GM21717 (cell line): ENCODE results near the gene SLC2A4.
A peak's percentile ranks its signal among the peaks of the same experiment; 100 is the strongest.

Experiments used
- ATAC-seq: cut with Tn5 transposase; IDR thresholded peaks from one replicate; pipeline ENCODE4 v1.9.1; 2021; ENCODE audit warnings: mild to moderate bottlenecking, moderate library complexity; ENCODE audit not compliant: unreplicated experiment

Gene SLC2A4

GRCh38 chr17:7246779-7247178 lies 34.7 kb upstream of the SLC2A4 start:
- ATAC-seq: no peak

- ATAC-seq: no peak
Observed at GRCh38 chr17:7248796-7249195, 32.7 kb upstream of the SLC2A4 start.

GRCh38 chr17:7249214-7249613 lies 32.3 kb upstream of the SLC2A4 start:
- ATAC-seq: no peak

- no peak for ATAC-seq
Observed at GRCh38 chr17:7249830-7250229, 31.7 kb upstream of the SLC2A4 start.

DNA sequence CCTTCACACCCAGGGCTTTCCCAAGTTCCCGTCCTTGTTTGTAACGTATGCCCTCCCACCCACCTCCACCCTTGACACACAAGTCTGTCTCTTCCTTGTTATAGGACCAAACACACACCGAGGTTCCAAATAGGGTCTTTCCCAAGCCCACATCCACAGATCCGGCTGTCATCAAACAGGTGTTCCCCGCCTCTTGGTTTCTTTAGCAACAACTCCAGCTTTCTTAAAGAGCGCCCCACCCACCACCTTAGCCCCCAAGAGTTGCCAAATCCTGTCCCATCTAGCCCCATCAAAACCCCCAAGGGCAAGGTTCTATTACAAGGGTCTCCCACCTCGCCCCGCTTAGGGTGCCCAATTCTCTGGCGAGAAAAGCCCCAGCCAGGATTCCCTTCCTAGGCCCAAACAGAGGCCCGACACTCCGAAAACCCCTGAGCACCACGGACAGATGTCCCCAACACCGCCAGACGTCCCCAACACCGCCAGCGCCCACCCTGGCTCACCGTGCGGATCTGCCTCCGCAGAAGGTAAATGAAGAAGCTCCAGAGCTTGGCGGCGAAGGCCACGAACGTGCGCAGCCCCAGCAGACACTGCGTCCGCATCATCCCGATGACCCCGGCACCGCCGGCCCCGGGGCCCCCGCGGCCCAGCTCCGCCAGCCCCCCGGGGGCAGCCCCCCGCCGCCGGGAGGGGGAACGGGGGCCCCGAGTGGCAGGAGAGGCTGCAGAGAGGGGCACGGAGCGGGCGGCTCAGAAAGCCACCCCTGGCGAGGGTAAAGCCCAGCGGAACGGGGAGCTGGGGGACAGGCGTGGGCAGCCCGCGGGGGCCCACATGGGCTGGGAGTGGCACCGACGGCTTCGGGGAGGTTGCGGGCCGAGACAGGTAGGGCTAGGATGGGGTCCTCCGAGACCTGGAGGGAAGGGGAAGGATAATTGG lies 30.6 kb upstream of the SLC2A4 start:
- ATAC-seq: peak; percentile 0

- peak; percentile 68 for ATAC-seq
Observed at GRCh38 chr17:7251661-7252175, 29.8 kb upstream of the SLC2A4 start, which contains the start of gene CTDNEP1. Gene CTDNEP1, minus strand, starts transcription at chr17:7251734. Its CDS starts 438 bp downstream, at chr17:7251296.

- peak; percentile 48 for ATAC-seq
Observed at GRCh38 chr17:7252176-7253043, 29.1 kb upstream of the SLC2A4 start, which contains the start of gene ELP5. Gene ELP5, plus strand, starts transcription at chr17:7252215. Its CDS starts 336 bp downstream, at chr17:7252551.

- no peak for ATAC-seq
Observed at GRCh38 chr17:7253082-7253481, 28.4 kb upstream of the SLC2A4 start.

DNA sequence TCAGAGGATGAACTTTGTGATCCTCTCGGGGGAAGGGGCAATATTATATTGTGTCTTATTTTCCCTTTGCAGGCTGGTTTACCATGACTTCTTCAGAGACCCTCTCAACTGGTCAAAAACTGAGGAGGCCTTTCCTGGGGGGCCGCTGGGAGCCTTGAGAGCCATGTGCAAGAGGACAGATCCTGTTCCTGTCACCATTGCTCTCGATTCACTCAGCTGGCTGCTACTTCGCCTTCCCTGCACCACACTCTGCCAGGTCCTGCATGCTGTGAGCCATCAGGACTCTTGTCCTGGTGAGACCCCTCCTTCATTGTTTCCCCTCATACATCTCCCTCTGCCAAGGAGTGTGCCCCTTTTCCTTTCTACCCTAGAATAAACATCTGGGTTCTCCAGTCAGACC lies 27.0 kb upstream of the SLC2A4 start:
- no peak for ATAC-seq

DNA sequence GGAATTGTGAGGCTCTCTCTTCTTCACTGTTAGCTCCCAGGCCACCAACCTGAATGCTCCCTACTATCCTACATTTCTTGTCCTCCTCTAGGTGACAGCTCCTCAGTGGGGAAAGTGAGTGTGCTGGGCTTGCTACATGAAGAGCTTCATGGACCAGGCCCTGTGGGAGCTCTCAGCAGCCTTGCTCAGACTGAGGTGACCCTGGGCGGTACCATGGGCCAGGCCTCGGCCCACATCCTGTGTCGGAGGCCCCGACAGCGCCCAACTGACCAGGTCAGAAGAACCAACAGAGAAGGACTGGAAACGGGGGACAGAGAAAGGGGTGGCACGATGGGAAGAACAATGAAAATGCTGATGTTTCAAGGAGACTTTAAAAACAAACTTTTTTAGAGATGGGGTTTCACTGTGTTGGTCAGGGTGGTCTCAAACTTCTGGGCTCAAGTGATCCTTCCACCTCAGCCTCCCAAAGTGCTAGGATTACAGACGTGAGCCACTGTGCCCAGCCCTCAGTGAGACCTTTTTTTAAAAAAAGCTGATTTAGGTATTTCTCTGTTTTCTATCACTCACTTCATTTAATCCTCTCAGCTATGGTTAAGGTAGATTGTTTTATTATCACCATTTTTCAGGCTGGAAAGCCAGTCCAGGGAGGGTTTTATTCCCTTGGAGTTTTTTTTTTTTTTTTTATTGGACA lies 24.6 kb upstream of the SLC2A4 start:
- no peak for ATAC-seq

DNA sequence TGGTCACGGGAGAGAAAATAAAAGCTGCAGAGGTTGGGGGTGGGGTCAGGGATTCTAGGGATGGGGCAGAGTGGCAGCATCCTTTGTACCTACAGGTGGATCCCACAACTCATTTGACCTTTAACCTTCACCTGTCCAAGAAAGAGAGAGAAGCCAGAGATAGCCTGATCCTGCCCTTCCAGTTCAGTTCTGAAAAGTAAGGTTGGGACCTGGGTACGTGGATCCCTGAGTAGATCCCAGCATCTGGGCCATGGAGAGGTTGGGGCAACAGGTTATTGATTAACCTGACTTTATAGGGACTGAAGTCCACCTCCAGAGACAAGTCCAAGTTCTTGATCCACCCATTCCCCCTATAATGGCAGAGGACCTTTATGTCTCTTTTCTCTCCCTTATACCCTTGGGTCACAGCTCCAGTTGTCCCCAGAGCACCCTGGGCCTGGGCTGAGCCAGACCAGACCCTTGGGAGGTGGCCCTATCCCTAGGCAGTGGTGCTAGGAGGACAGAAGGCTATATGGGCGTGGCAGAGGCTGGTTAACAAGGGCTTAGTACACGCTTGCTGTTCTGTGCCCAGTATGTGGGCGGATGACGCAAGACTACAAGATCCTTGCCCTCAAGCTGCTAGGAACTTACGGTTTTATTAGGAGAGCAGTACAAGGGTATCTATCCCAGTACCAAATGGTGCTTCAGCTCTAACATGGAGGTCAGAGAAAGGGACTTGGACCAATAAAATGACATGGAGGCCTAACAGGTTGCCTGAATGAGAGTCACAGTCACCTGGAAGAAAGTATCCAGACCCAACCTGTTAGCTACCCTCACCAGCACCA lies 22.6 kb upstream of the SLC2A4 start:
- ATAC-seq: no peak

- ATAC-seq: no peak
Observed at GRCh38 chr17:7259555-7259889, 22.0 kb upstream of the SLC2A4 start.

GRCh38 chr17:7260151-7260550 lies 21.4 kb upstream of the SLC2A4 start:
- no peak for ATAC-seq

GRCh38 chr17:7260651-7261378 lies 20.7 kb upstream of the SLC2A4 start:
- ATAC-seq: no peak

DNA sequence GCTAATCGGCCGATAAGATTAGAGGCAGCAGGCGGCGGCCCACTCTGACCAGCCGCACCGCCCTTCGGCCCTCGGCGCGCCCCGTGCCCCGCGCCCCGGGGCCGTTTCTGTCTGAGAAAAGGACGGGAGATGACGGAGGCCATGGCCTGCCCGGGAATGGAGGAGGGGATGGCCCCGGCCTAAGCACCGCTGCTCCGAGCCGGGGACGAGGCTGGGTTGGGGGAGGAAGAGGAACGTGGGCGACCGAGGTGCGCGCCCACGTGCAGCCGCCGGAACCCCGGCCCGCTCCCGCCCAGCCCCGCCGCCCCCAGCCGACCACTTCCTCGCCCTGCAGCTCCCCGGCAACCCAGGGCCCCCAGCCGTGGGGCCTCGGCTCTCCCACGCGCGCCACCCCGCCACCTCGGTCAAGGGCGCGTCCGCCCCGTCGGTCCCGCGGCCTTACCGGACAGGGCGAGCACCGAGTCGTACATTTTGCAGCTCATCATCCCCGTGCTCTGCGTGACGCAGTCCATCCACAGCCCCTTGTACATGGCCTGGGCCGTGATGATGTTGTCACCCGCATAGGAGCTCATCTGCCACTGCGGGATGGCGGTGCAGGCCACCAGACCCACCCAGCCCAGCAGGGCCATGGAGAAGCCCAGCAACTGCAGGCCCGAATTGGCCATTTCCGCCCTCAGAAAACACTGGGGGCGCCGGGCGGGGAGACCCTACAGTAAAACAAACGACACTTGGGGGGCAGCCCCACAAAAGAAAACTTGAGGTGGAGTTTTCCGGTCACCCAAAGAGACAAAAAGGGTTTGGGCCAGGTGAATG lies 19.9 kb upstream of the SLC2A4 start:
- ATAC-seq: no peak

DNA sequence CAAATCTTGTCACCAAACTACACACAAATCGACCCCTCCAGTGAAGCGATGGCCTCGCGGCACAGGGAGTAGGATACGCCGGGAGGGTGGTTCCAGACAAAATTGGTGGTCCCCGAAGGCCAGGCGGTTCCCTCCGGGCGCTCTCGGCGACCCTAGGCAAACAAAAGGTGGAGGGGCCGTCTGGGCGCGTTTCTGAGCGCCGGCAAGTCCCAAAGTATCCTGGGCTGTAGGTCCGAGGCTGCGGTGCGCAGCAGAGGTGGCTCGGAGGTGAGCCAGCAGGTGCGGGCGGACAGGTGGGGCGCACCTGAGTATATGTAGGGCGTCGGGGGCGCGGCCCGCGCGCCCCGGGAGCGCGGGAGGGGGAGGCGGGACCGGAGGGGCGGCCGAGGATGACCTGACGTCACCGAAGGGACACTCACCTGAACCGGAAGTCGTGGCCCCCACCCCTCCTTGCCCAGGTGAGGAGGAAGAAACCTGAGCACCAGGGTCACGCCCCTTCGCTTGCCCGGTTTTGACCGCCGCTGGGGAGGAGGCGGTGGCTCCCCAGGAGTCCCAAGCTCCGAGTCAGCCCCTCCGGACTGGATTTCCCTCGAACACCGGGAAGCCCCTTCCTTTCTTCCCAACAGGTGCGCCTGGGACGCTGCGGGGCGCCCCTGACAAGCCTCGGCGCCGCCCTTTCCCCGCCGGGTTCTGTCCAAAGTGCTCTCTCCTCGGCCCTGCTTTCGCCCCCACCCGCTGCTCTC lies 19.2 kb upstream of the SLC2A4 start, which contains the start of gene CLDN7:
Gene CLDN7 (minus strand): TSS at position 287 of the 743 bp plus-strand sequence. CDS start 435 bp downstream, outside the sequence.
- no peak for ATAC-seq

DNA sequence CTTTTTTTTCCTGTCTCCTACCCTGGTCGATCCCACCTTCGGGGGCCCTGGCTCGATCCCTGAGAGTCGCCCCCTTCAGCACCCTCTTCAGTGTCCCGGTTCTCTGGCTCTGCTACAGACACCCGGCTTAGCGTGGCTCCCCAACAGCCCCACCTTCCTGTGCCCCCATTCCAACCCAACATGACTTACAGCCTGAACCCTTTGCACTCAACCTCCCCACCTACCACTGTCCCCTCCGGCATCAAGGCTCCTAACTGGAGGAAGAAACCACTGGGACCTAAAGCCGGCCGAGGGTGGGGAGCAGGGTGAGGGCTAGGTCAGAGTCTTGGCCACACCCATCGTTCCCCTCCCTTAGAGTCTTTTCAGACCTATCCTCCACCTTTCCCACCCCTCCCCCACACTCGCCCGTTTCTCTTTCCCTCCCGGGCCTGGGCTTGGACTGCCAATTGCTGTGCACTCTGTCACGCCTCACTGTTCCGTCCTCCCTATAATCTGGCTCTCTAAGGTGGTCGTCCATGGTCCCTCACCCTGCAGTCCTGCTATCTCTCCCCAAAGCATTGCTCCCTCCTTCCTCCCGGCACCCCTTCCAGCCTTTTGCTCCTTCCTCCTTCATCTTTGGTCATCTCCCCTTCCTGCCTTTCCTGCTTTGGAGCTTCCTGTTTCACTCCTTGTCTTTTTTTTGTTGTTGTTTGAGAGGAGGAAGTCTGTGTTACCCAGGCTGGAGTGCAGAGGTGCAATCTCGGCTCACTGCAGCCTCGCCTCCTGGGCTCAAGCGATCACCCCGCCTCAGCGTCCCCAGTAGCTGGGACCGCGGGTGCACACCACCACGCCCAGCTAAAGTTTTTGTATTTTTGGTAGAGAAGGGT lies 18.4 kb upstream of the SLC2A4 start:
- ATAC-seq: no peak
